OCI-M1 (cell line): Measurements from ENCODE around the gene OR4D6.
A peak's percentile ranks its signal among the peaks of the same experiment; 100 is the strongest.
"Not testable (repeated sequence)": the region's sequence is repeated elsewhere in the genome, so short reads cannot be mapped to it uniquely, and the experiment has no call there.

Source experiments
- DNase-seq: peaks from one replicate; lab custom pipeline; 2025; lab: John Stamatoyannopoulos, UW

OR4D6 gene

GRCh38 chr11:59456661-59457060 lies at the start of gene OR4D6:
OR4D6 (plus strand) TSS chr11:59456961; CDS start chr11:59456961, 0 bp downstream.
- no peak for DNase-seq

- DNase-seq, result peak; percentile 18
Observed at GRCh38 chr11:59413646-59414045, 43.1 kb upstream of the OR4D6 start.

GRCh38 chr11:59415111-59415510 lies 41.6 kb upstream of the OR4D6 start:
- DNase-seq, result peak; percentile 31

- peak; percentile 70 for DNase-seq
Observed at GRCh38 chr11:59416613-59417012, 40.1 kb upstream of the OR4D6 start.

GRCh38 chr11:59417023-59417422 lies 39.7 kb upstream of the OR4D6 start:
- peak; percentile 36 for DNase-seq

GRCh38 chr11:59418156-59418555 lies 38.6 kb upstream of the OR4D6 start:
- DNase-seq, result no peak

GRCh38 chr11:59423835-59424234 lies 32.9 kb upstream of the OR4D6 start:
- no peak for DNase-seq

GRCh38 chr11:59425131-59425530 lies 31.6 kb upstream of the OR4D6 start:
- DNase-seq, result no peak

- DNase-seq, result no peak
Observed at GRCh38 chr11:59426361-59427067, 30.2 kb upstream of the OR4D6 start, which contains the start of gene OR5A2. OR5A2 (minus strand) TSS chr11:59426413; CDS start chr11:59422953, 3,460 bp downstream.

GRCh38 chr11:59427068-59427382 lies 29.7 kb upstream of the OR4D6 start:
- DNase-seq, result no peak

GRCh38 chr11:59429924-59430516 lies 26.7 kb upstream of the OR4D6 start:
- DNase-seq, result peak; percentile 77

- no peak for DNase-seq
Observed at GRCh38 chr11:59436169-59436568, 20.6 kb upstream of the OR4D6 start, which contains the start of gene OR5A1. OR5A1 (plus strand) TSS chr11:59436469; CDS start chr11:59443169, 6,700 bp downstream.

GRCh38 chr11:59437770-59438169 lies 19.0 kb upstream of the OR4D6 start:
- DNase-seq, result no peak

GRCh38 chr11:59445624-59446023 lies 11.1 kb upstream of the OR4D6 start:
- DNase-seq, result not testable (repeated sequence)

- no peak for DNase-seq
Observed at GRCh38 chr11:59448484-59448883, 8.3 kb upstream of the OR4D6 start.

GRCh38 chr11:59459916-59460315 lies 3.2 kb downstream of the OR4D6 start:
- no peak for DNase-seq

- DNase-seq, result no peak
Observed at GRCh38 chr11:59463190-59463641, 6.5 kb downstream of the OR4D6 start.

- no peak for DNase-seq
Observed at GRCh38 chr11:59473015-59473414, 16.3 kb downstream of the OR4D6 start, which contains the start of gene OR4D10. OR4D10 (plus strand) TSS chr11:59473315; CDS start chr11:59477430, 4,115 bp downstream.

GRCh38 chr11:59475176-59475575 lies 18.4 kb downstream of the OR4D6 start:
- DNase-seq, result no peak

- DNase-seq, result no peak
Observed at GRCh38 chr11:59479906-59480305, 23.1 kb downstream of the OR4D6 start.

- no peak for DNase-seq
Observed at GRCh38 chr11:59480359-59480758, 23.6 kb downstream of the OR4D6 start.

- no peak for DNase-seq
Observed at GRCh38 chr11:59501931-59502330, 45.2 kb downstream of the OR4D6 start.

GRCh38 chr11:59503276-59503675 lies 46.5 kb downstream of the OR4D6 start, which contains the start of gene OR4D11:
OR4D11 (plus strand) TSS chr11:59503576; CDS start chr11:59503576, 0 bp downstream.
- DNase-seq, result no peak
